NCI-H526 (cell line): ENCODE results near the gene SCARF2.
"Not testable (repeated sequence)": the region's sequence is repeated elsewhere in the genome, so short reads cannot be mapped to it uniquely, and the experiment has no call there.

Experiments
- DNase-seq, 2 experiments: peaks; one replicate each; lab custom pipeline; 2025; lab: John Stamatoyannopoulos, UW

Gene SCARF2

DNA sequence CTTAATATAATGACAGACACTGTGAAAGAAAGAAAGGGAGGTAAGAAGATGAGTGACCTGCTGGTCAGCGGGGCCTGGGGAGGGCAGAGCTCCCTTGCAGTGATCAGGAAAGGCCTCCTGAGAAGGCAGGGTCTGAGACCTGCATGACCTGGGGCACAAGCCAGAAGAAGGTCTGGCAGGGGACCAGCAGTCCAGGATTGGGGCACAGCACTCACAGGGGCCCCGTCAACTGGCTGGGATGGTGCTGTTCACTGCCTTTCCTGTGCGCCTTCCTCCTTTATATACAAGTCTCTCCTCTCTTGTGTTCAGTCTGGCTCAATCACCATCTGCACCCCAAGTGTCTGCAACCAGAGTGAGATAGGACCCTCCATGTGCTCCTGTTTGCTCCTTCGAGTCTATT lies 22.2 kb upstream of the SCARF2 start:
- no peak for DNase-seq

- peak in 1 of 2 experiments; percentile 22 for DNase-seq
Observed at GRCh38 chr22:20459152-20459542, 21.5 kb upstream of the SCARF2 start.

DNA sequence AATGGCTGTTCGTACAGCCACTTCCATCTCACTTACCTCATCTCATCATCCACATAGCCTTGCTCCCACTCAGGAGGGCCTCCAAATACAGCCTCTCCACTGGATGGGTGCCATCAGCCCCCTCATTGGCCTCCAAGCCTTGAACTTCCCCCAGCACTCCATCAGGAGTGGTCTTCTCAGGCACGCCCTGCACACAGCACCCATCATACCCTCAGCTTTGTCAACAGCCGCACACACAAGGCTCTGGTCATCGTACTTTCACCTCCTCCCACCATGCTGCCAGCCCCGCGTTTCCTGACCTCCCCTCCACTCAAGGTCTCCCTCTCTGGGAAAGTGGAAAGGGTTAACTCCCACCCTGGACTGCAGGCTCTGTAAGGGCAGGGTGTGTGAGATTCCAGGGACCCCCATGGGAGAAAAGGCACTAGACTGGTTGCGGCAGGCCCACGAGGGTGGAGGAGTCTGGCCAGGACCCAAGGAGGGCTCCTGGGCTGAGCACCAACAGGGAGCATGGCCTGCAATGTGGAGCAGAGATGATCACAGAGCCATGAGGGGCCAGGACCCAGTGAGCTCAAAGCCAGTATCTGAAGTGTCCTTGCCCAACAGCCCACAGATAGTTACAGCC lies 21.0 kb upstream of the SCARF2 start:
- no peak for DNase-seq

DNA sequence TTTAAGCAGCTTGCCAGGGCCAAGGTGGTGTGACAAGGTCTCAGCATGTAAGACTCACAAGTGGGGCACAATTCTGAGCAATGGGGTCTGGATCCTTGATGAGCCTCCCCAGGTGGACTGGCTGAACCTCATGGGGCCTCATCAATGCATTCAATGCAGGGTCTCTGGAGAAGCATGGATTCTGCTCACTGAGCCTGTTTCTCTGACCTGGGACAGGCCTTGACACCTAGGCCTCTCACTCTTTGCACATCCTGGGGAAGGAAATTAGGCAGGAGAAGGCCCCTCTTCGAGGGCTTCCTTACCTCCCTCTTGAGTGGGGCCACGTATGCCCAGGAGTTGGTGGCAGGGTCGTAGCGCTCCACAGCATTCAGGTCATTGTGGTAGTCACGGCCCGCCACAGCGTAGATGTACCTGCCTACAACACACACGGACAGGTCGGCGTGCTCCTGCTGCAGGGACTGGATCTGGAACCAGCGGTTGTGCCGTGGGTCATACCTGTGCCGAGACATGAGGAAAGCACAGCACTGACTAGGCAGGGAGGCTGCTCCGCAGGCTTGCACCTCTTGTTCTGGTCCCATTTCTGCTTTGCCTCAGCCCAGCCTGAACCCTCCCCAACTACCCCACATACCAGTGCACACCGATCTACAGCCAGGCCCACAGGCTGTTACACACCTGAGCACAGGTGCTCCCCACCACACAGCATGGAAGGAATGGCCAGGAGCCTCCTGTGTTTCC lies 20.0 kb upstream of the SCARF2 start:
- DNase-seq: no peak

GRCh38 chr22:20456722-20457076 lies 19.1 kb upstream of the SCARF2 start:
- DNase-seq: no peak

GRCh38 chr22:20456064-20456721 lies 18.6 kb upstream of the SCARF2 start:
- peak; percentile 59 to 81 for DNase-seq

- DNase-seq: no peak
Observed at GRCh38 chr22:20455709-20456063, 18.1 kb upstream of the SCARF2 start.

DNA sequence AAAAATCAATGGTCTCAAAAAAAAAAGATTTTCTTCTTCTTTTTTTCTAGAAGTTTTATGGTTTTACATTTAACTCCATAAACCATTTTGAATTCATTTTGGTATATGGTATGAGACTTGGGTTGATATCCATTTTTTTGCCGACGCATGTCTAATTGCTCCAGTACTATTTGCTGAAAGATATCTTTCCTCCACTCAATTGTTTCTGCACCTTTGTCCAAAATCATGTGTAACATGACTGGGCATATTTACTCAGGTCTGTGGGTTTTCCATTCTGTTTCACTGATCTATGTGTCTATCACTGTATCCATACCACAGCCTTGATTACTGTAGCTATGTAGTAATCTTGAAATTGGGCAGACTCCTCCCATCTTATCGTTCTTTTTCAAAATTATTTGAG lies 15.6 kb upstream of the SCARF2 start:
- no peak for DNase-seq

- DNase-seq: no peak
Observed at GRCh38 chr22:20451920-20452319, 14.3 kb upstream of the SCARF2 start.

DNA sequence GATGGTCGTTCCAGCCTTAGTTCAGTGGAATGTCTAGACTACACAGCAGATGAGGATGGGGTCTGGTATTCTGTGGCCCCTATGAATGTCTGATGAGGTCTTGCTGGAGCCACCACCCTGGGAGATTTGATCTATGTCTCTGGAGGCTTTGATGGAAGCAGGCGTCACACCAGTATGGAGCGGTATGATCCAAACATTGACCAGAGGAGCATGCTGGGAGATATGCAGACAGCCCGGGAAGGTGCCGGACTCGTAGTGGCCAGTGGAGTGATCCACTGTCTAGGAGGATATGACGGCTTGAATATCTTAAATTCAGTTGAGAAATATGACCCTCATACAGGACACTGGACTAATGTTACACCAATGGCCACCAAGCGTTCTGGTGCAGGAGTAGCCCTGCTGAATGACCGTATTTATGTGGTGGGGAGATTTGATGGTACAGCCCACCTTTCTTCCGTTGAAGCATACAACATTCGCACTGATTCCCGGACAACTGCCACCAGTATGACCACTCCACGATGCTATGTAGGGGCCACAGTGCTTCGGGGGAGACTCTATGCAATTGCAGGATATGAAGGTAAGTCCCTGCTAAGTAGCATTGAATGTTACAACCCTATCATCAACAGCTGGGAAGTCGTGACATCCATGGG lies 13.6 kb upstream of the SCARF2 start:
- not testable (repeated sequence) for DNase-seq

GRCh38 chr22:20450551-20450906 lies 12.9 kb upstream of the SCARF2 start:
- DNase-seq: no peak

GRCh38 chr22:20449819-20450550 lies 12.4 kb upstream of the SCARF2 start:
- no peak for DNase-seq

DNA sequence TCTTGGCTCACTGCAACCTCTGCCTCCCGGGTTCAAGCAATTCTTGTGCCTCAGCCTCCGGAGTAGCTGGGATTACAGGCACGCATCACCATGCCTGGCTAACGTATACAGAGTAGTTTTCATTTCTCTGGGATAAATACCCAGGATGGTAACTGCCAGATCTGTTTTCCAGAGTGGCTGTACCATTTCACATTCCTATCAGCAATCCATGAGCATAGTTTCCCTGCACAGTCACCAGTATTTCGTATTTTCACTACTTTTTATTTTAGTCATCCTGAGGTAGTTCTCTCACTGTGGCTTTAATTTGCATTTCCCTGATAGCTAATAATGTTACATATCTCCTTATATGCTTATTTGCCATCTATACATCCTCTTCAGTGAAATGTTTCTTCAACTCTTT lies 11.0 kb upstream of the SCARF2 start:
- no peak for DNase-seq

GRCh38 chr22:20446383-20446970 lies 8.9 kb upstream of the SCARF2 start:
- DNase-seq: no peak

DNA sequence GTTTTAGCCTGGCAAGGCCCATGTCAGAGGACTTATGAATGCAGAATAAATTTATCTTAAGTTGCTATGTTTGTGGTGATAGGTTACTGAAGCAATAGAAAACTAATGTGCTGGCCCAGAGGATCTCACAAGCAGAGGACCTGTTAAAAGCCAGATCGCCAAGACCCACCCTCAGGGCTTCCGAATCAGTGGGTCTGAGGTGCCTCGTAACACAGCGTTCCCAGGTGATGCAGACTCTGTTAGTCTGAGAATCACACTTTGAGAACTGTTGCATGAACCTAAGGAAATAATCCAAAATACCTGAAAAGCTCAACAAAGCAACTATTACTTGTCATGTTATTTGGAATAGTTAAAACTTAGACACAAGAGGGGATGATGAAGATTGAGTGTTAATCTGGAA lies 6.7 kb upstream of the SCARF2 start:
- DNase-seq: no peak

- no peak for DNase-seq
Observed at GRCh38 chr22:20442485-20443284, 5.1 kb upstream of the SCARF2 start.

GRCh38 chr22:20441631-20442484 lies 4.2 kb upstream of the SCARF2 start:
- no peak for DNase-seq

DNA sequence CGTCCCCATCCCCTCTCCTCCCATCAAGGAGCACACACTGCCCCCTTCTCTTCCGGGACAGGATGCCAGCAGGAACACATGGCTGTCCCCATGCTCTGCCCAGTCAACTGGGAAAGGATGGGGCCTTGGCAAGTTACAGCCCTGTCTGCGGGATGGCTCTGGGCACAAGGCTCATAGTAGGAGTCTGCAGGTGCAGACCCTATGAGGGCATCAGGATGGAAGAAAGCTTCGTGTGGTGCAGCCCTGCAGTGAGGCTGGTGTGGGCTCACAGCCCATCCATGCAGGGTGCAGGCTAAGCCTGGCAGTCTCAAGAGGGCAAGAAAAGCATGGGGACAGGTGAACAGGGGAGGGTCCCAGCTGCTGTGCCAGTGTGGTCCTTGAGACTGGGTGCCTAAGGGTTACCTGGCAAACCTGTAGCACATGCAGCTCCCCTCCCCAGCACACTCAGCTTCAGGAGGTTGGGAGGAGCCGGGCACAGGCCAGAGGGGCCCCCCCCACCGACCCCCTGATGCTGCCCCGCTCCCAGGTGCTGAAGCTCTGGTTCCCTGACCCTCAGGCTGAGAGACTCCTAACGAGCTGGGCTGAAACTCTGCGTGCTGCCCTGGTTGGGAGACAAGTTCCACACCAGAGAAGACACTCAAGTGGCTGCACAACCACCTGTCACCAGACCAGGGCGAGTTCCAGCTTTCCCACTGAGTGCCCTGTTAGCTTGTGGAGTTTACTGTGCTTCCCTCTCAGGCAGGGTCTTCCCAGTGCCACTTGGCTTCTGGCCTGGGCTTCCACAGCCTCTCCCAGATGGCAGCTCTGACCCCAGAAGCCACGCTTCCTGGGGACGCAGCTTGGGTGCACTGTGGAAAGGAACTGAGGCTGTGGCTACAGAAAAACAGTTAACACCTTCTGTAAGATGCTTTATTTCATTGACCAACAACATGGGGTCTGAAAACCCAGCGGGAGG lies 3.3 kb upstream of the SCARF2 start:
- no peak for DNase-seq
